Uterus (tissue), 2 donors: ENCODE data around the gene IRAK3.

ENCODE experiments used
- CTCF ChIP-seq, 4 experiments: fragments of 200-600 bp in 2 of 4; fragments of 450-650 bp in 2 of 4; sonication (generic) in 2 of 4; IDR thresholded peaks; one replicate each; pipeline ENCODE4 v1.5.1; 2016 to 2019; ENCODE audit warnings: antibody characterized with exemption in 4 of 4, mild to moderate bottlenecking in 2 of 4, moderate library complexity in 1 of 4
- POLR2A ChIP-seq, 2 donors: fragments of 450-650 bp; IDR thresholded peaks; one replicate each; pipeline ENCODE4 v1.6.1; 2016; ENCODE audit warnings: antibody characterized with exemption in 2 of 2, mild to moderate bottlenecking in 1 of 2, moderate library complexity in 1 of 2

GRCh38 chr12:66217342-66217917 lies 28.4 kb downstream of the IRAK3 start:
- no peak for TF ChIP-seq POLR2A (IDR thresholded peaks at IDR 0.05)
- TF ChIP-seq CTCF (IDR thresholded peaks at IDR 0.05): no peak
